T-helper 22 cell (primary cell): ENCODE measurements around the gene FAM234B.

Experiments
- DNase-seq: peaks from one replicate; pipeline ENCODE4 v3.0.0-alpha.2; 2020; ENCODE audit warnings: low read depth

Gene FAM234B

DNA sequence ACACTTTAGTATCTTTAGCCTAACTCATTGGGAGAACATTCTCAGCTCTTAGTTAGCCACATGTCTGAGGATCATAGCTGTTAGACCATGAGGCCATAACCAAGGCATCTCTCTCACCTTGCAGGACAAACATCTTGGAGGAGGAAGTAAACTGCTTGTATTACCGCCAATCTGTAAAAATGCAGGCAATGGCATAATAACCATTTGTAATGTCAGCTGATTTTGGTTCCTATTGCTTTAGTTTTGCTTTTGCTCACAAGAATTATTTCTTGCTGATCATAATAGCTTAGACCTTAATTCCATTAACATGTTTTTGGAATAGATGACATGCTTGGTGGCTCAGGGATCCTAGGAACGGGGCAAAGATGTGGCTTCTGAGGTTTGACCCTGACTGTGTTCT lies 75.6 kb downstream of the FAM234B start:
- no peak for DNase-seq

DNA sequence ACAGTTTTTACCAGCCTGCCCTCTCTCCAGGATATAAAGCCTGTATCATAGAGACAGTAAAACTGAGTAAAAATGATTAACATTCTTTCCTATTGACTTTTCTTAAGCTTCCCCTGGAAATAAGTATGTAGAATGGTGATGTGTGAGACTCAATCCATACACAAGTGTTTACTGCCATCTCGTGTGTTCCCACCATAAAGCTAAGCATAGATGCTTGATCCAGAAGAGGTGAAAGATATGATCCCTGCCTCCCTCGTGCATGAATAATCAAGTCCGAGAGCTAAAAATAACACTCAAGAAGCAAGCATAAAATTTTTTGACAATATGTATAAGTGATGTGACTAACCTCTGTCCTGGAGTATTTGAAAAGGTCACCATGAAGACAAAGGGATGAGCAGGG lies 76.2 kb downstream of the FAM234B start:
- no peak for DNase-seq

GRCh38 chr12:13121568-13121967 lies 77.4 kb downstream of the FAM234B start:
- no peak for DNase-seq

DNA sequence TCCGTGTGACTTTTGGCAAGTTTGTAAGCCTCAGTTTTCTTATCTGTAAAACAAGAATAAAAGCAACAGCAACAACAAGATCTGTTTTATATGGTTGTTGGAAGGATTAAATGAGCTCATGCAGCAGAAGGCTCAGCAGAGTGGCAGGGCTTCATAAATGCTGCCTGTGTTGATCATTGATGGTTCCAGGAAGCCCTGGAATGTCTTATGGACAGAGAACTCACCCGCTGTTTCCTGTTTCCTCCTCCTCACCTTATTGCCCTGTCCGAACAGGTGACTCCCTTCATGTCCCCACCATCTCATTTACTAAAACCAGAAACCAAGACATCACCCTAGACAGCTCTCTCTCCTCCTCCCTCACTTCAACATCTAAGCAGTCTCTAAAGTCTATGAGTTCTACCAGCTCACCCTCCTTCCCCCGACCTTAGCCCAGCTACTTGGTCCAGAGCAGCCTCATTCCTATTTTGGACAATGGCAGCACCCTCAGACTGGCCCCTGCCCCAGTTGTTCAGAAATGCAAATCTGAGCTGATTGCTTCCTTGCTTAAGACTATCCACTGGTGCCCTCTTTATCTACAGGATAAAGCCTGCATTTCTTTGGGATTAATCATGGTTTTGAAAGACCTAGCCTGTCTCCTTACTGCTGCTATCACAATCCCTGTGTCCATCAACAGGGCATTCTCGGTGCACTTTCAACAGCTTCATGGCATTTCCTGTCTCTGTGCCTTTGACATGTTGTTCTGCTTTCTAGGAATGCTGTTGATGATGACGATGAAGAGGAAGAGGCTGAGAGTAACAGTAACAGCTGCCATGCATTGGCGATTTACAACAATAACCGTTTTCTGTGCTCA lies 80.7 kb downstream of the FAM234B start:
- no peak for DNase-seq

DNA sequence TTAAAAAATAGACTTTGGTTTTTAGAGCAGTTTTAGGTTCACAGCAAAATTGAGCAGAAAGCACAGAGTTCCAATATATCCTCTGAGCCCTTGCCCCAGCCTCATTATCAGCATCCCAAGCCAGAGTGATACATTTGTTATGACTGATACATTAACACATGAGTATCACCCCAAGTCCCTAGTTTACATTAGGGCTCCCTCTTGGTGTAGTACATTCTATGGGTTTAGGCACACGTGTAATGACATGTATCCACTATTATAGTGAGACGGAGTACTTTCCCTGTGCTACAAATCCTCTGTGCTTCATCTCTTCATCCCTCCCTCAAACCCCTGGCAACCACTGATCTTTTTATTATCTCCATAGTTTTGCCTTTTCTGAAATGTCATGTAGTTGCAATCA lies 81.8 kb downstream of the FAM234B start:
- DNase-seq = no peak

- no peak for DNase-seq
These were observed 82.3 kb downstream of the FAM234B start for GRCh38 chr12:13126494-13126893.

DNA sequence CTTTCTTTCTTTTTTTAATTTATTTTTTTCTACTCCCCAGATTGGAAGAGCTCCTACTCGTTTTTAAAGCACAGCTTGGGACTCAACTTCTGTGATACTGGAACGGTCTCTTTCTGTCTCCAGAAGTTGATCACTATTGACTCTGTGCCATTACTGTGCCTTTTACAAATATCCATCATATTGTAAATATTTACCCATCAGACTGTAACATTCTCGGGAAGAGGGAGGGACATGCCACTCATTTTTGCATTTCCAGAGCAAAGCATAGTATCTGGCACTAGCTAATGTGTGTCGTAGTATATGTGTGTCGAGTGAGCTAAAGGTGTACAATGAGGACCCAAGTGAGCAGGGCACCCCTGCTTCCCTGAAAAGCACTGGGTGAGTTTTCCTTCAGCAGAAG lies 83.3 kb downstream of the FAM234B start:
- DNase-seq = no peak

- DNase-seq = no peak
These were observed 84.2 kb downstream of the FAM234B start for GRCh38 chr12:13128291-13128965.

GRCh38 chr12:13130981-13131380 lies 86.8 kb downstream of the FAM234B start:
- no peak for DNase-seq
